Neuronal stem cell (in vitro differentiated cells): ENCODE measurements around the gene NOL3.

Source experiments
- DNase-seq: peaks from one replicate; pipeline ENCODE4 v3.0.0-alpha.2; 2013; ENCODE audit warnings: low spot score
- H2AFZ ChIP-seq: one replicate; pipeline ENCODE4 v1.6.1; 2013; ENCODE audit warnings: mild to moderate bottlenecking, low read length, inconsistent platforms
- H2AK5ac ChIP-seq: 2 replicates; pipeline ENCODE4 v1.6.1; 2013; ENCODE audit warnings: low read depth, mild to moderate bottlenecking, inconsistent platforms, low read length, moderate library complexity, mixed read lengths
- H2BK120ac ChIP-seq: 2 replicates; pipeline ENCODE4 v1.6.1; 2013; ENCODE audit warnings: low read depth, mild to moderate bottlenecking, inconsistent platforms, low read length, moderate library complexity, mixed read lengths
- H2BK12ac ChIP-seq: one replicate; pipeline ENCODE4 v1.6.1; 2013; ENCODE audit warnings: low read length, inconsistent platforms
- H2BK15ac ChIP-seq: 2 replicates; pipeline ENCODE4 v1.6.1; 2013; ENCODE audit warnings: mild to moderate bottlenecking, low read length, inconsistent platforms, mixed read lengths
- H2BK5ac ChIP-seq: one replicate; pipeline ENCODE4 v1.6.1; 2013; ENCODE audit warnings: inconsistent platforms, mild to moderate bottlenecking, low read length, moderate library complexity
- H3K14ac ChIP-seq: one replicate; pipeline ENCODE4 v1.6.1; 2013; ENCODE audit warnings: low read length, inconsistent platforms
- H3K18ac ChIP-seq: 2 replicates; pipeline ENCODE4 v1.6.1; 2013; ENCODE audit warnings: low read length, inconsistent platforms
- H3K23ac ChIP-seq: 2 replicates; pipeline ENCODE4 v1.6.1; 2013; ENCODE audit warnings: low read depth, mild to moderate bottlenecking, mixed read lengths, low read length, inconsistent platforms; ENCODE audit not compliant: poor library complexity
- H3K27ac ChIP-seq: replicated peaks from 3 replicates; pipeline ENCODE4 v1.5.1; 2013; ENCODE audit warnings: low read length, inconsistent platforms
- H3K27me3 ChIP-seq, 3 experiments: 2 replicates each; pipeline ENCODE4 v1.6.1; 2013; ENCODE audit warnings: low read length in 3 of 3, mild to moderate bottlenecking in 2 of 3, inconsistent platforms in 1 of 3, low read depth in 1 of 3, mixed read lengths in 1 of 3, moderate library complexity in 1 of 3; ENCODE audit not compliant: control insufficient read depth in 3 of 3, insufficient read depth in 3 of 3
- H3K36me3 ChIP-seq, 2 donors: replicated peaks in 1 of 2; 2 replicates each; pipeline ENCODE4 v1.6.1; 2013; ENCODE audit warnings: low read length in 2 of 2; ENCODE audit not compliant: control insufficient read depth in 2 of 2, insufficient read depth in 2 of 2
- H3K4ac ChIP-seq: 2 replicates; pipeline ENCODE4 v1.6.1; 2013; ENCODE audit warnings: inconsistent platforms, mild to moderate bottlenecking, low read length, moderate library complexity
- H3K4me1 ChIP-seq, 2 donors: 1 replicate in 1 of 2; 2 replicates in 1 of 2; pipeline ENCODE4 v1.6.1; 2013; ENCODE audit warnings: low read length in 2 of 2, low read depth in 1 of 2; ENCODE audit not compliant: control insufficient read depth in 2 of 2, insufficient read depth in 1 of 2
- H3K4me2 ChIP-seq: one replicate; pipeline ENCODE4 v1.6.1; 2013; ENCODE audit warnings: mild to moderate bottlenecking, low read length, inconsistent platforms; ENCODE audit not compliant: insufficient read depth, poor library complexity, severe bottlenecking
- H3K4me3 ChIP-seq, 2 donors: 2 replicates each; pipeline ENCODE4 v1.5.1; 2013; ENCODE audit warnings: low read length in 2 of 2, mild to moderate bottlenecking in 2 of 2, inconsistent platforms in 1 of 2, moderate library complexity in 1 of 2
- H3K79me1 ChIP-seq: one replicate; pipeline ENCODE4 v1.6.1; 2013; ENCODE audit warnings: low read depth, mild to moderate bottlenecking, inconsistent platforms, low read length, moderate library complexity
- H3K9ac ChIP-seq: one replicate; pipeline ENCODE4 v1.6.1; 2013; ENCODE audit warnings: mild to moderate bottlenecking, low read depth, low read length, inconsistent platforms; ENCODE audit not compliant: poor library complexity
- H3K9me3 ChIP-seq, 2 donors: replicated peaks in 1 of 2; 2 replicates each; pipeline versions ENCODE3 to v1.6.1; 2013; ENCODE audit warnings: low read length in 2 of 2, mild to moderate bottlenecking in 2 of 2, inconsistent platforms in 1 of 2, low read depth in 1 of 2, mixed read lengths in 1 of 2, moderate library complexity in 1 of 2; ENCODE audit not compliant: control insufficient read depth in 2 of 2, insufficient read depth in 1 of 2
- H4K8ac ChIP-seq: one replicate; pipeline ENCODE4 v1.6.1; 2013; ENCODE audit warnings: low read depth, mild to moderate bottlenecking, inconsistent platforms, low read length, moderate library complexity
- H4K91ac ChIP-seq: one replicate; pipeline ENCODE4 v1.6.1; 2013; ENCODE audit warnings: low read length, low read depth, mild to moderate bottlenecking, inconsistent platforms; ENCODE audit not compliant: poor library complexity
- WGBS, 2 donors: extraction: QIAGEN DNeasy Blood & Tissue Kit; methylation state at CpG; one replicate each; pipeline ENCODE4 v1.1.7; 2013; ENCODE audit warnings: missing lambda C conversion rate in 2 of 2, mixed read lengths in 1 of 2; ENCODE audit not compliant: insufficient read length in 2 of 2, insufficient replicate concordance in 1 of 2; ENCODE audit errors: extremely low coverage in 2 of 2; 5-methylcytosine and 5-hydroxymethylcytosine counted together

NOL3 gene

GRCh38 chr16:67182288-67182687 lies 11.9 kb downstream of the NOL3 start:
- WGBS, 2 donors = no CpG with 5 or more reads among the region's 2 CpGs
- H3K4me3 ChIP-seq = peak overlapping the region in 1 of 2 donors; percentile 54

GRCh38 chr16:67183284-67183626 lies 12.9 kb downstream of the NOL3 start:
- H2AFZ ChIP-seq = peak overlapping the region; percentile 96
- no peak overlapping the region for H2BK120ac ChIP-seq
- H3K14ac ChIP-seq = no peak overlapping the region
- peak overlapping the region; percentile 94 for H2BK5ac ChIP-seq
- H3K27me3 ChIP-seq = peaks cover 5 to 46% (median 8%) of the 10 kb centered on the region in 3 experiments
- H3K4me2 ChIP-seq = peak overlapping the region; percentile 82
- H3K9ac ChIP-seq = peak overlapping the region; percentile 55
- H2AK5ac ChIP-seq = no peak overlapping the region
- no peak overlapping the region for H4K8ac ChIP-seq
- no CpG with 5 or more reads among the region's 11 CpGs for WGBS, 2 donors
- peaks cover 8 to 19% of the 10 kb centered on the region in 2 donors for H3K4me1 ChIP-seq
- no peak overlapping the region for H2BK15ac ChIP-seq
- no peak overlapping the region for H3K23ac ChIP-seq
- H3K27ac ChIP-seq = no peak overlapping the region
- DNase-seq = no peak
- H3K18ac ChIP-seq = peak overlapping the region; percentile 84
- peaks cover 7% of the 10 kb centered on the region for H3K79me1 ChIP-seq
- peaks cover 0 to 13% of the 10 kb centered on the region in 2 donors for H3K36me3 ChIP-seq
- peak overlapping the region; percentile 54 to 90 for H3K4me3 ChIP-seq
- no peak overlapping the region for H2BK12ac ChIP-seq
- H3K4ac ChIP-seq = no peak overlapping the region
- H4K91ac ChIP-seq = no peak overlapping the region
- no peaks in the 10 kb centered on the region for H3K9me3 ChIP-seq

More at GRCh38 chr16:67182288-67182687, 11.9 kb downstream of the NOL3 start:
- Histone ChIP-seq H2AFZ (no peak overlapping the region), H3K14ac (no peak overlapping the region), H2AK5ac (no peak overlapping the region), H2BK5ac (no peak overlapping the region), H4K91ac (no peak overlapping the region), H3K18ac (no peak overlapping the region), H2BK120ac (no peak overlapping the region), H2BK15ac (no peak overlapping the region), H4K8ac (no peak overlapping the region), H3K9me3 (no peaks in the 10 kb centered on the region), H3K36me3 (peaks cover 0 to 13% of the 10 kb centered on the region in 2 donors), H3K4me1 (peaks cover 8 to 21% of the 10 kb centered on the region in 2 donors), H3K4me2 (no peak overlapping the region), H3K79me1 (peaks cover 6% of the 10 kb centered on the region), H3K27ac (no peak overlapping the region), H2BK12ac (no peak overlapping the region), H3K9ac (no peak overlapping the region), H3K23ac (no peak overlapping the region), H3K27me3 (peaks cover 5 to 55% (median 8%) of the 10 kb centered on the region in 3 experiments), H3K4ac (no peak overlapping the region)
- no peak for DNase-seq

GRCh38 chr16:67183627-67184452 lies 13.5 kb downstream of the NOL3 start, which contains the start of gene MATCAP1:
Gene MATCAP1, minus strand, starts transcription at chr16:67183963. Its CDS starts 3,353 bp downstream, at chr16:67180610.
- H3K14ac ChIP-seq = peak within 1 kb of the TSS; percentile 97
- H3K18ac ChIP-seq = peak within 1 kb of the TSS; percentile 99
- H3K27ac ChIP-seq = peak within 1 kb of the TSS; percentile 92
- peak within 1 kb of the TSS; percentile 96 for H2AFZ ChIP-seq
- H4K91ac ChIP-seq = peak within 1 kb of the TSS; percentile 30
- no CpG with 5 or more reads among the region's 77 CpGs for WGBS, 2 donors
- peaks cover 5 to 40% (median 8%) of the 10 kb centered on the region in 3 experiments for H3K27me3 ChIP-seq
- H2AK5ac ChIP-seq = peak within 1 kb of the TSS; percentile 37
- H2BK120ac ChIP-seq = no peak within 1 kb of the TSS
- H2BK5ac ChIP-seq = peak within 1 kb of the TSS; percentile 94
- H3K4me2 ChIP-seq = peak within 1 kb of the TSS; percentile 91
- peak; percentile 96 for DNase-seq
- H3K23ac ChIP-seq = peak within 1 kb of the TSS; percentile 99
- peak within 1 kb of the TSS; percentile 94 for H2BK15ac ChIP-seq
- H3K4ac ChIP-seq = no peak within 1 kb of the TSS
- peaks cover 7% of the 10 kb centered on the region for H3K79me1 ChIP-seq
- H2BK12ac ChIP-seq = peak within 1 kb of the TSS; percentile 73
- peaks cover 8 to 17% of the 10 kb centered on the region in 2 donors for H3K4me1 ChIP-seq
- H3K9me3 ChIP-seq = no peaks in the 10 kb centered on the region
- peak within 1 kb of the TSS; percentile 54 to 90 for H3K4me3 ChIP-seq
- H3K36me3 ChIP-seq = peaks cover 0 to 13% of the 10 kb centered on the region in 2 donors
- H4K8ac ChIP-seq = peak within 1 kb of the TSS; percentile 96
- peak within 1 kb of the TSS; percentile 95 for H3K9ac ChIP-seq

DNA sequence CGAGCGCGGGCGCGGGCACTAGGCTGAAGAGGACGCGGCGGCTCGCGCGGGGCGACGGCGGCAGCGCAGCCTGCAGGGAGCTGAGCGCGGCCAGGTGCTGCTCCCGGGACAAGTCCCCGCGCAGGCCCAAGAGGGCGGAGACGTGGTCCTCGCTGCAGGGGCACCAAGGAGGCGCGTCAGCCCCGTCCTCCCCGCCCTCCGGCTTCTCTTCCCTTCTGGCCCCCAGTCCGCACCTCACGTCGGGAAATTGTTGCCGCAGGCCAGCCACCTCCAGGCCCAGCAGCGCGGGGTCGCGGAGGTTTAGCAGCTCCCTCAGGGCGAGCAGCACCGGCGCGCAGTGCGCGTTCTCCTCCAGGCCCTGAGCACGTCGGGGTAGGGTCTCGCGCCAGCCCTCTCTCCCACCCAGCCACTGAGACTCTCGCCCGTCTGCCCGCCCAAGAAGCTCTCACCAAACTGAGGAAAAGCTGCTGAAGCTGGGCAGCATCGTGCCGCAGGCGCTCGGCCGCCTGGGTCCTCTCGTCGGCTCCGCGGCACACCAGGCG lies 14.2 kb downstream of the NOL3 start:
- WGBS, 2 donors = no CpG with 5 or more reads among the region's 59 CpGs
- peak overlapping the region; percentile 70 for H3K9ac ChIP-seq

More for the DNA sequence above, 14.2 kb downstream of the NOL3 start:
- Histone ChIP-seq H3K18ac (peak overlapping the region; percentile 89), H3K36me3 (peaks cover 0 to 11% of the 10 kb centered on the region in 2 donors), H3K4me2 (peak overlapping the region; percentile 91), H3K4me3 (peak overlapping the region; percentile 54 to 90), H4K8ac (no peak overlapping the region), H3K79me1 (peaks cover 7% of the 10 kb centered on the region), H3K23ac (peak overlapping the region; percentile 98), H2BK15ac (peak overlapping the region; percentile 58), H3K4ac (no peak overlapping the region), H3K27ac (no peak overlapping the region), H2BK5ac (peak overlapping the region; percentile 53), H3K4me1 (peaks cover 9 to 17% of the 10 kb centered on the region in 2 donors), H3K14ac (peak overlapping the region; percentile 38), H4K91ac (peak overlapping the region; percentile 30), H3K9me3 (no peaks in the 10 kb centered on the region), H2BK120ac (no peak overlapping the region), H2AK5ac (peak overlapping the region; percentile 37), H2BK12ac (no peak overlapping the region), H3K27me3 (peaks cover 5 to 33% (median 8%) of the 10 kb centered on the region in 3 experiments), H2AFZ (peak overlapping the region; percentile 96)
- no peak for DNase-seq
